Transverse colon (tissue), 3 donors: ENCODE data around the gene TFDP2.

Experiments
- EP300 ChIP-seq: sonication (generic); formaldehyde crosslinking; IDR thresholded peaks from one replicate; pipeline ENCODE4 v1.6.1; 2017; ENCODE audit warnings: antibody characterized with exemption, low read depth
- TF ChIP-seq, protein P1 (sequence below), 5 experiments: fragments of 200-600 bp in 3 of 5; fragments of 450-650 bp in 2 of 5; sonication (generic) in 3 of 5; IDR thresholded peaks; 1 replicate in 2 of 5; 2 replicates in 3 of 5; pipeline ENCODE4 v1.5.1; 2016 to 2017; ENCODE audit warnings: antibody characterized with exemption in 5 of 5, inconsistent platforms in 3 of 5, mild to moderate bottlenecking in 2 of 5, moderate library complexity in 1 of 5

DNA sequence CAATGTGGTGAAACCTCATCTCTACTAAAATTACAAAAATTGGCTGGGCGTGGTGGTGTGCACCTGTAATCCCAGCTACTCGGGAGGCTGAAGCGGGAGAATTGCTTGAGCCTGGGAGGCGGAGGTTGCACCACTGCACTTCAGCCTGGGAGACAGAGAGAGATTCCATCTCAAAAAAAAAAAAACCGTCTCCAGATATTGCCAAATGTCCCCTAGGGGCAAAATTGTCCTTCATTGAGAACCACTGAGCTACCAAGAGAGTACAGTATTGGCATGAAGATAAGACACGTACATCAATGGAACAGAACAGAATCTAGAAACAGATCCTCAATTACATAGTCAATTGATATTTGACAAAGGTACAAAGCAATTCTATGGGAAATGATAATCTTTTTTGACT lies 98.0 kb downstream of the TFDP2 start:
- TF ChIP-seq, protein P1, sequence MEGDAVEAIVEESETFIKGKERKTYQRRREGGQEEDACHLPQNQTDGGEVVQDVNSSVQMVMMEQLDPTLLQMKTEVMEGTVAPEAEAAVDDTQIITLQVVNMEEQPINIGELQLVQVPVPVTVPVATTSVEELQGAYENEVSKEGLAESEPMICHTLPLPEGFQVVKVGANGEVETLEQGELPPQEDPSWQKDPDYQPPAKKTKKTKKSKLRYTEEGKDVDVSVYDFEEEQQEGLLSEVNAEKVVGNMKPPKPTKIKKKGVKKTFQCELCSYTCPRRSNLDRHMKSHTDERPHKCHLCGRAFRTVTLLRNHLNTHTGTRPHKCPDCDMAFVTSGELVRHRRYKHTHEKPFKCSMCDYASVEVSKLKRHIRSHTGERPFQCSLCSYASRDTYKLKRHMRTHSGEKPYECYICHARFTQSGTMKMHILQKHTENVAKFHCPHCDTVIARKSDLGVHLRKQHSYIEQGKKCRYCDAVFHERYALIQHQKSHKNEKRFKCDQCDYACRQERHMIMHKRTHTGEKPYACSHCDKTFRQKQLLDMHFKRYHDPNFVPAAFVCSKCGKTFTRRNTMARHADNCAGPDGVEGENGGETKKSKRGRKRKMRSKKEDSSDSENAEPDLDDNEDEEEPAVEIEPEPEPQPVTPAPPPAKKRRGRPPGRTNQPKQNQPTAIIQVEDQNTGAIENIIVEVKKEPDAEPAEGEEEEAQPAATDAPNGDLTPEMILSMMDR (IDR thresholded peaks at IDR 0.05), result no peak
- no peak for TF ChIP-seq EP300
